GM12878 (cell line): ENCODE data around the gene PTBP3.
"Not testable (repeated sequence)": the region's sequence is repeated elsewhere in the genome, so short reads cannot be mapped to it uniquely, and the experiment has no call there.

Experiments used
- CBX3 ChIP-seq: fragments of 200-600 bp; sonication (generic); IDR thresholded peaks from 2 replicates; pipeline ENCODE4 v1.6.1; 2016; ENCODE audit warnings: low read depth, borderline replicate concordance
- CTCF ChIP-seq, 3 experiments: IDR thresholded peaks in 2 of 3; conservative IDR thresholded peaks in 1 of 3; 2 replicates each; pipeline ENCODE4 v1.5.1; 2011; ENCODE audit warnings: low read depth in 3 of 3, low read length in 3 of 3, mild to moderate bottlenecking in 3 of 3, control low read depth in 2 of 3, moderate library complexity in 2 of 3, inconsistent platforms in 1 of 3, mixed read lengths in 1 of 3; ENCODE audit not compliant: control insufficient read depth in 2 of 3, insufficient read depth in 1 of 3; ENCODE audit errors: extremely low read depth in 1 of 3
- NR2C1 ChIP-seq: fragments of 450-650 bp; IDR thresholded peaks from 2 replicates; pipeline ENCODE4 v1.6.1; 2017; ENCODE audit warnings: antibody characterized with exemption, mild to moderate bottlenecking, moderate library complexity
- RAD21 ChIP-seq: IDR thresholded peaks from 2 replicates; pipeline ENCODE4 v1.6.1; 2011; ENCODE audit warnings: mild to moderate bottlenecking, low read depth, low read length, moderate library complexity; ENCODE audit not compliant: insufficient read depth
- TARDBP ChIP-seq: IDR thresholded peaks from 2 replicates; pipeline ENCODE4 v1.6.1; 2016; ENCODE audit warnings: borderline replicate concordance
- YY1 ChIP-seq: IDR thresholded peaks from 2 replicates; pipeline ENCODE4 v1.6.1; 2011; ENCODE audit warnings: low read depth, mild to moderate bottlenecking, low read length

GRCh38 chr9:112190320-112190719 is 143.1 kb downstream of the PTBP3 start:
- TF ChIP-seq YY1; CTCF (IDR thresholded peaks at IDR 0.05 in 2 of 3, conservative IDR thresholded peaks at IDR 0.05 in 1 of 3; ENCODE audit: control insufficient read depth in 2 of 3, extremely low read depth in 1 of 3, insufficient read depth in 1 of 3, low read depth in 3 of 3, low read length in 3 of 3); NR2C1; RAD21; CBX3; TARDBP: not testable (repeated sequence)
